Activated CD8-positive, alpha-beta T cell treated with anti-CD3 and anti-CD28 coated beads for 36 hours (primary cell): ENCODE results near the gene ZFP62. TPM values are rescaled to one million over a fixed set of nuclear protein-coding genes. Genes with fewer than 3 reads are reported as not detected.

ENCODE experiments used
- ATAC-seq: fragments of 200-7000 bp; cut with Tn5 transposase; one replicate; pipeline ENCODE4 v1.10.0; 2021; ENCODE audit warnings: mild to moderate bottlenecking, moderate library complexity
- CTCF ChIA-PET: fragments of 350-600 bp; sonication (Branson Sonifier 250); formaldehyde crosslinking; loops from one replicate; lab custom pipeline; 2021; ENCODE audit warnings: antibody characterized with exemption; lab: Charles Lee
- POLR2A ChIA-PET: fragments of 350-600 bp; sonication (Branson Sonifier 250); formaldehyde crosslinking; loops from one replicate; lab custom pipeline; 2021; ENCODE audit warnings: antibody characterized with exemption; lab: Charles Lee
- DNase-seq: peaks from one replicate; pipeline ENCODE4 v3.0.0-alpha.2; 2020
- H3K27ac Mint-ChIP-seq: one replicate; pipeline ENCODE4 v1.8.0; 2021; ENCODE audit warnings: mild to moderate bottlenecking, mixed read lengths
- H3K27me3 Mint-ChIP-seq: one replicate; pipeline ENCODE4 v1.8.0; 2021; ENCODE audit warnings: mixed read lengths
- H3K36me3 Mint-ChIP-seq: one replicate; pipeline ENCODE4 v1.8.0; 2021; ENCODE audit warnings: low read depth, mixed read lengths
- H3K4me1 Mint-ChIP-seq: one replicate; pipeline ENCODE4 v1.8.0; 2021; ENCODE audit warnings: low read depth, mixed read lengths
- H3K4me3 Mint-ChIP-seq: one replicate; pipeline ENCODE4 v1.8.0; 2021; ENCODE audit warnings: mild to moderate bottlenecking, moderate library complexity, mixed read lengths
- H3K9me3 Mint-ChIP-seq: one replicate; pipeline ENCODE4 v1.8.0; 2021; ENCODE audit warnings: mixed read lengths
- intact Hi-C: fragments of 100-400 bp; cut with micrococcal nuclease; formaldehyde crosslinking; loops from one replicate; pipeline ENCODE4 v1.10.0; 2022
- total RNA-seq, 2 experiments: library from RNA; stranded (reverse); gene quantifications; one replicate each; pipeline ENCODE4 v1.2.3, GENCODE V29; 2021
- TF ChIP-seq, protein P1 (sequence below): fragments of 200-600 bp; IDR thresholded peaks from one replicate; pipeline ENCODE4 v1.8.0; 2022; ENCODE audit warnings: antibody characterized with exemption, mild to moderate bottlenecking

The ZFP62 gene
- total RNA-seq, 2 experiments from 2014 or later: 22.2 to 22.6 TPM

DNA sequence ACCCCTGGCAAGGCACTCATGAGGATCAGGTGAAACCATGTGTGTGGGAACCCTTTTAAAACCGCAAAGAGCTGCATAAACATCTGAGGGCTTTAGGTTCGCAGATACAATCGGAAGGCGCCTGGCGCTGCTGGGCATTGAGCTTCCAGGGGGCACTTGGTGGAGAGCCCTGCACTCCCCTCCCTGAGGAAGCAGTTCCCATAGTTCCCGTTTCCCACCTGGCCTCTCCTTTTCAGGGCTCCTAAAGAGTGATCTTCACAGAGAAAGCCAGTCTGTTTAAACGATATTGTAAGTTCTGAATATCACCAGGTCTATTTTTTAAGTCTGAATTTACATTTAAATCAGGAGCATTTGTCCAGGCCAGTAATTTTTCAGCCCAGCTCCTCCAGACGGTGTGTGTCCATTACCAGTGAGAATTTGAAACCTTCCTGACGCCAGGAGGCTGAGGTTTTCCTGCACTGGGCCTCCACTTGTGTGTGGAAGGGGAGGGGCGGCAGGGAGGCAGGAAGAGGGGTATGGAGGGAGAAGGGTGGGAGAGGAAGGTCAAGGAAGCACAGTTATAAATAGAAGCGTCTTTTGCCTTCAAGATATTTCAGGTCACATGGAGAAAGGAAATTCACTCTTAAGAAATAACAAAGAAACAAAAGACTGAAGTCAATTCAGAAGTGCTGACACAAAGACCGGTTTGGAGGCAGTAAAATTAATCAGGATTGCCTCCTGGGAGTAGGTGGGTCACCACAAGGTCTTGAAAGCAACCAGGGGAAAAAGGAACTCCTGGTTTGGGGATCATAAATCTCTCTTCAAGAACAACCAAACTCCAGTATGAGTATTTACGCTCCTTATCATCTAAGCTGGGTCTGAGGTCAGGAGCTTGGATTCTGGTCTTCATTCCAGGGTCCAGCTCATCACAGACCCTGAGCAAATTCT is 44.2 kb downstream of the ZFP62 start:
- Mint-ChIP-seq H3K27me3 (no peaks in the 10 kb centered on the region), H3K27ac (peak overlapping the region; percentile 63), H3K36me3 (no peaks in the 10 kb centered on the region), H3K4me3 (peak overlapping the region; percentile 50), H3K9me3 (no peaks in the 10 kb centered on the region), H3K4me1 (peaks cover 57% of the 10 kb centered on the region)
- intact Hi-C loops: no loop called here
- TF ChIP-seq, protein P1, sequence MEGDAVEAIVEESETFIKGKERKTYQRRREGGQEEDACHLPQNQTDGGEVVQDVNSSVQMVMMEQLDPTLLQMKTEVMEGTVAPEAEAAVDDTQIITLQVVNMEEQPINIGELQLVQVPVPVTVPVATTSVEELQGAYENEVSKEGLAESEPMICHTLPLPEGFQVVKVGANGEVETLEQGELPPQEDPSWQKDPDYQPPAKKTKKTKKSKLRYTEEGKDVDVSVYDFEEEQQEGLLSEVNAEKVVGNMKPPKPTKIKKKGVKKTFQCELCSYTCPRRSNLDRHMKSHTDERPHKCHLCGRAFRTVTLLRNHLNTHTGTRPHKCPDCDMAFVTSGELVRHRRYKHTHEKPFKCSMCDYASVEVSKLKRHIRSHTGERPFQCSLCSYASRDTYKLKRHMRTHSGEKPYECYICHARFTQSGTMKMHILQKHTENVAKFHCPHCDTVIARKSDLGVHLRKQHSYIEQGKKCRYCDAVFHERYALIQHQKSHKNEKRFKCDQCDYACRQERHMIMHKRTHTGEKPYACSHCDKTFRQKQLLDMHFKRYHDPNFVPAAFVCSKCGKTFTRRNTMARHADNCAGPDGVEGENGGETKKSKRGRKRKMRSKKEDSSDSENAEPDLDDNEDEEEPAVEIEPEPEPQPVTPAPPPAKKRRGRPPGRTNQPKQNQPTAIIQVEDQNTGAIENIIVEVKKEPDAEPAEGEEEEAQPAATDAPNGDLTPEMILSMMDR: no peak
- ChIA-PET CTCF (interaction anchor here (3.1 kb wide), 1 partner anchor 14 kb away, joined by 19 read pairs; no protein-coding TSS in a partner anchor), POLR2A (interaction anchor here (0.8 to 3.5 kb wide), 6 partner anchors 8 to 46 kb away, joined by 3 to 33 read pairs (median 4); no protein-coding TSS in a partner anchor)
- DNase-seq: no peak
- no peak for ATAC-seq

GRCh38 chr5:180815293-180815917 is 45.7 kb downstream of the ZFP62 start:
- no peaks in the 10 kb centered on the region for H3K36me3 Mint-ChIP-seq
- no peak overlapping the region for H3K4me3 Mint-ChIP-seq
- no peak overlapping the region for H3K27ac Mint-ChIP-seq
- ChIA-PET CTCF (interaction anchor here (1.0 kb wide), 1 partner anchor 51 kb away, joined by 4 read pairs; no protein-coding TSS in a partner anchor), POLR2A (interaction anchor here (1.4 to 10.0 kb wide), 3 partner anchors 10 to 17 kb away, joined by 6 to 87 read pairs (median 33); no protein-coding TSS in a partner anchor)
- no peaks in the 10 kb centered on the region for H3K27me3 Mint-ChIP-seq
- ATAC-seq (no peak), DNase-seq (no peak)
- intact Hi-C loops: no loop called here
- H3K9me3 Mint-ChIP-seq: no peaks in the 10 kb centered on the region
- peaks cover 64% of the 10 kb centered on the region for H3K4me1 Mint-ChIP-seq
- TF ChIP-seq, protein P1: no peak

DNA sequence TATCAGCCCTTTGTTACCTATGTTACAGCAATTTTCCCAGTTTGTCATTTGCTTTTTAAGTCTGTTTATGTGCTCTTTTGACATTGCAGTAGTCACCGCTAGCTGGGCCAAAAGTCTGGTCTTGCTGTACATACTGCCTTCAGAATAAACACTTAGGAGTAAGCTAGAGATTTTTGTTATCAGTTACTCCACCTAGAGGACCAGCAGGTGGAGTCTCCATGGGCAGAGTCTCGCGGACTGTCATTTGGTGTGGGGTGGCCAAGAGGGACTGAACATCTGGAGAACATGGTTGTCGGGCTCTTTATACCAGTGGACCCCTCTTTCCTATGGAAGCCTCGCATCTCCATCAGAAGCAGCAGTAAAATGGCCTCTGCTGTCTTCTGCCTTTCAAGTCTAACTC is 47.7 kb downstream of the ZFP62 start:
- Mint-ChIP-seq H3K9me3 (no peaks in the 10 kb centered on the region), H3K27me3 (no peaks in the 10 kb centered on the region), H3K27ac (no peak overlapping the region), H3K4me1 (peaks cover 62% of the 10 kb centered on the region), H3K36me3 (peaks cover 5% of the 10 kb centered on the region), H3K4me3 (no peak overlapping the region)
- TF ChIP-seq, protein P1: no peak
- ChIA-PET POLR2A (interaction anchor here (0.7 to 10.0 kb wide), 2 partner anchors 10 to 19 kb away, joined by 5 to 87 read pairs; no protein-coding TSS in a partner anchor), CTCF (interaction anchor here (0.7 to 3.8 kb wide), 4 partner anchors 11 to 52 kb away, joined by 3 to 32 read pairs (median 3); no protein-coding TSS in a partner anchor)
- ATAC-seq: no peak
- intact Hi-C loops: loop anchor here (5.0 kb wide), 1 partner anchor 49 kb away; the partner anchor contains the start of gene ZFP62
- no peak for DNase-seq

DNA sequence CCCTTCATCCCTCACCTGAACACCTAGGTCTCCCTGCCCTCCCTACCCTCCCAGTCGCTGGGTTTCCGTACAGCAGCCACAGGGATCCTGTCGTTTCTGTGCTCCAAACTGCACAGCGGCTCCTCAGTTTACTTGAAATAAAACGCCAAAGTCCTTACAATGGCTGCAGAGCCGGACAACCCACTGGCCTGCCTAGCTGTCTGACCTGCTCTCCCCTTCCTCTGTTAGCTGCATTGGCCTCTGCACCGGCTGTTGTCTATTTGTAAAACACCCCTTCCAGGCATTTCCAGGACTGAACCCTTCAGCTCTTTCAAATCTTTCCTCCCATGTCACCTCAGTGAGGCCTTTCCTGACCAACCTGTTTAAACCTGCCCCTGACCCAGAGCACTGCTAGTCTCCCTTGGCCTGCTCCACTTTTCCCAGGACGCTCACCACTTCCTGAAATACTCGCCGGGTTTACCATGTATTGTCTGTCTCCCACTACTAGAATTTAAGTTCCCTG is 49.4 kb downstream of the ZFP62 start:
- DNase-seq (no peak), ATAC-seq (no peak)
- CTCF ChIA-PET: interaction anchor here (1.3 to 3.8 kb wide), 2 partner anchors 12 to 19 kb away, joined by 3 to 32 read pairs; no protein-coding TSS in a partner anchor
- H3K27me3 Mint-ChIP-seq: no peaks in the 10 kb centered on the region
- intact Hi-C loops: loop anchor here (5.0 kb wide), 1 partner anchor 51 kb away; the partner anchor contains the start of gene ZFP62
- peaks cover 22% of the 10 kb centered on the region for H3K36me3 Mint-ChIP-seq
- no peaks in the 10 kb centered on the region for H3K9me3 Mint-ChIP-seq
- POLR2A ChIA-PET: interaction anchor here (1.2 to 10.0 kb wide), 2 partner anchors 20 to 431 kb away, joined by 3 to 87 read pairs; no protein-coding TSS in a partner anchor
- peak overlapping the region; percentile 94 for H3K27ac Mint-ChIP-seq
- TF ChIP-seq, protein P1: no peak
- H3K4me1 Mint-ChIP-seq: peaks cover 56% of the 10 kb centered on the region
- peak overlapping the region; percentile 88 for H3K4me3 Mint-ChIP-seq
